Activated CD8-positive, alpha-beta memory T cell treated with anti-CD3 and anti-CD28 coated beads, Interleukin-2, amount 50 U/mL, for 24 hours (primary cell): Measurements from ENCODE around the gene CASP6.
"Not testable (repeated sequence)": the region's sequence is repeated elsewhere in the genome, so short reads cannot be mapped to it uniquely, and the experiment has no call there.

Source experiments
- DNase-seq: peaks from one replicate; pipeline ENCODE4 v3.0.0-alpha.2; 2020; ENCODE audit errors: extremely low read depth

CASP6 gene

GRCh38 chr4:109719604-109720003, 16.4 kb upstream of the CASP6 start:
- DNase-seq: no peak

- DNase-seq: no peak
These were observed 15.5 kb upstream of the CASP6 start for GRCh38 chr4:109718759-109719158.

- no peak for DNase-seq
These were observed 10.3 kb upstream of the CASP6 start for GRCh38 chr4:109713500-109713899.

GRCh38 chr4:109708990-109709389, 5.7 kb upstream of the CASP6 start:
- no peak for DNase-seq

- DNase-seq: no peak
These were observed 5.2 kb upstream of the CASP6 start for GRCh38 chr4:109708435-109708834.

- no peak for DNase-seq
These were observed 568 bp upstream of the CASP6 start for GRCh38 chr4:109703664-109704361.

GRCh38 chr4:109701566-109702410, 1.5 kb downstream of the CASP6 start:
- no peak for DNase-seq

- no peak for DNase-seq
These were observed 3.6 kb downstream of the CASP6 start for GRCh38 chr4:109699553-109700225.

- DNase-seq: no peak
These were observed 4.6 kb downstream of the CASP6 start for GRCh38 chr4:109698656-109699055.

GRCh38 chr4:109691411-109691920, 11.8 kb downstream of the CASP6 start:
- DNase-seq: no peak

GRCh38 chr4:109690690-109691410, 12.4 kb downstream of the CASP6 start:
- no peak for DNase-seq

- DNase-seq: no peak
These were observed 18.5 kb downstream of the CASP6 start for GRCh38 chr4:109684727-109685126.

GRCh38 chr4:109683621-109684253, 19.5 kb downstream of the CASP6 start:
- DNase-seq: no peak

- no peak for DNase-seq
These were observed 20.4 kb downstream of the CASP6 start for GRCh38 chr4:109682875-109683274.

- not testable (repeated sequence) for DNase-seq
These were observed 24.3 kb downstream of the CASP6 start for GRCh38 chr4:109678925-109679324.

- not testable (repeated sequence) for DNase-seq
These were observed 24.8 kb downstream of the CASP6 start for GRCh38 chr4:109678472-109678871.

- DNase-seq: no peak
These were observed 26.4 kb downstream of the CASP6 start for GRCh38 chr4:109676886-109677285.

GRCh38 chr4:109675843-109676242, 27.4 kb downstream of the CASP6 start:
- DNase-seq: no peak

- DNase-seq: no peak
These were observed 28.1 kb downstream of the CASP6 start for GRCh38 chr4:109675181-109675580.

GRCh38 chr4:109673303-109673702, 29.9 kb downstream of the CASP6 start:
- DNase-seq: no peak
